HG02840 (cell line): Measurements from ENCODE around the gene MYL2.
"Not testable (repeated sequence)": the region's sequence is repeated elsewhere in the genome, so short reads cannot be mapped to it uniquely, and the experiment has no call there.

Experiments
- ATAC-seq: cut with Tn5 transposase; IDR thresholded peaks from one replicate; pipeline ENCODE4 v1.9.1; 2021; ENCODE audit warnings: mild to moderate bottlenecking, moderate library complexity, moderate number of reproducible peaks; ENCODE audit not compliant: unreplicated experiment, low FRiP score

MYL2 gene, protein sequence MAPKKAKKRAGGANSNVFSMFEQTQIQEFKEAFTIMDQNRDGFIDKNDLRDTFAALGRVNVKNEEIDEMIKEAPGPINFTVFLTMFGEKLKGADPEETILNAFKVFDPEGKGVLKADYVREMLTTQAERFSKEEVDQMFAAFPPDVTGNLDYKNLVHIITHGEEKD

DNA sequence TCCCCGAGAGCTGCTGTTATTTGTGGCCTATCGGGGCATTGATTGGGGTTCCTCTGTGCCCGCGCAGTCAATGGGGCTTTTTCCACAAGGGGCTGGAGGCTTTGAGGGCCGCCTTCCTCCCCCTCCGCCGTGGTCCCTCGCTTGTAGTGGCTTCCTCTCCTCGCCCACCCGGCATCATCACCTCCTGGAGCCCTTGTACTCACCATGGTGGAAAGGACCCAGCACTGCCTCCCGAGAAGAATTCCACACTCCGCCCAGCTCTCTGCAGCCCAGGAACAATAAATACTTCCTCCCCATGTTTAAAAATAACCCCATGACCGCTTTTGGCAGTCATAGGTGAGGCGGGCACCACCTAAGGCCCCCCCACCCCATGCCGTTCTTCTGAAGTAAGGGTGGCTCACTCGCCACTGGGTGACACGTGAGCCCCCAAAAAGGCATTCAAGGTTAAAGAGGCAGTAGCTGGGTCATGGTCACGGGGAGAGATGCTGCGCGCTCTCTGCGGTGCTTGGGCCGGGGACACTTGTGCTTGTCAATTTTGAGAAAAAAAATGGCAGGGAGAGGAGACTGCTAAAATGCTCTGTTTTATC lies at the start of gene MYL2:
MYL2 (minus strand) TSS at position 256 of the 587 bp plus-strand sequence; CDS start at position 206, 50 bp downstream.
- ATAC-seq: no peak

DNA sequence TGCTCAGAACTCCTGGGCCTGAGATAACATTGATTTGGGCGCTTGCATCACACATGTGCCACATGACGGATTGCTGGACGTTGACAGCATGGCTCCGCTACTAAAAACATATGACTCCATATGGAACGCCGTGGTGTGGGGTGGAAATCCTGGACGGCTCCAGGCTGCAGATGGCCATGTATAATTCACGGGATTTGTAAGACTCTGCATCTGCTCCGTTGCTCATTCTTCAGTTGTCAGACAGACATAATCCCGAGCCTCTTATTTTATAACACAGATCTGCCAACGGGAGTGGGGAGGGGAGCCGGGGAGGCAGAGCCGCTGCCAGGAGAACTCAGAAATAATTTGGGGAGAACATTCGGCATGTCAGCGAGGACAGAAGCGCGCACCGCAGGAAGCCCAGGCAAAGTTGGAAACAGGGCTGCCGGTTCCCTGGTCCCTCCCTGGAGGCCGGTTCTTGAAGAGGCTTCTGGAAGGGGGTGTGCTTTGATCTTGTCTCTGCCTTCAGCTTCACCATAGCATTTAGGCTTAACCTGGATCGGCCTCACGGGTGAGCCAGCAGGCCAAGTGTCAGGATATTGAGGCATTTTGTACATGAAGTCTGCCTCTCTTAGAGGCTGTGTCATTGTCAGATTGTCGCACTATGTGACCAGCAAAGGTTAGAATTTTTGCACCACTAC lies 45.8 kb upstream of the MYL2 start:
- no peak for ATAC-seq

DNA sequence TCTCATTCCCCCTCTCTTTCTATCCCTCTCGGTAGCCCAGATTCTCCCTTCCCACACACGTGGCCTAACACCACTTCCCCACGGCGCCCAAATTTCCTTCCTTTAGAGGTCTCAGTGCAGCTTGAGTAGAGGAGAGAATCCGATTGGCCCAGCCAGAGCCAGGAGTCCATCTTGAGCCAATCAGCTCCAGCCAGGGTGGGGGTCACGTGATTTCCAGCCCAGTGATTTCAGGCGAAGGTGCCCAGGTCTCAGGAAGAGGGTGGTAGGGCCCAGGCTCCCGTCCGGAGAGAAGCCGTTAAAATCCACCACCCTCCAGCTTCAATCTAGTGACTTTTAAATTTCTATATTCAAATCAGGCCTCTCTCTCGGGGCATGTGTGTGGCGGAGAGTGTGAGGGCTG lies 45.2 kb upstream of the MYL2 start:
- ATAC-seq: no peak

DNA sequence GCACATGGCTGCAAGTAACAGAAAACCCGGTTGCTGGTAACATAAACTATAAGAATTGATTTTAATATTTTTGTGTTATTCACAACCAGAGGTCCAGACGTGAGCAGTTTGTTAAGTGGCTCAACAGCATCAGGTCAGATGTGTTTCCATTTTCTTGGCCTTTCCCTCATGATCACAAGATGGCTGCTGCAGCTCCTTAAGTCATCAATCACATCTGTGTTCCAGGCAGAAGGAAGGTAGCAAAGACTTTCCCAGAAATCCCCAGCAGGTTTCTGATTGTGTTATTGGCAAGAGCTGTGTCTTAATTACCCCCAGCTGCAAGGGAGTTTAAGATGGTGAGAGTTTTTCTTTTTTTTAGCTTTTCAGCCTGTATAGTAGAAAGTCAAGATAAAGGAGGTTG lies 40.4 kb upstream of the MYL2 start:
- no peak for ATAC-seq

DNA sequence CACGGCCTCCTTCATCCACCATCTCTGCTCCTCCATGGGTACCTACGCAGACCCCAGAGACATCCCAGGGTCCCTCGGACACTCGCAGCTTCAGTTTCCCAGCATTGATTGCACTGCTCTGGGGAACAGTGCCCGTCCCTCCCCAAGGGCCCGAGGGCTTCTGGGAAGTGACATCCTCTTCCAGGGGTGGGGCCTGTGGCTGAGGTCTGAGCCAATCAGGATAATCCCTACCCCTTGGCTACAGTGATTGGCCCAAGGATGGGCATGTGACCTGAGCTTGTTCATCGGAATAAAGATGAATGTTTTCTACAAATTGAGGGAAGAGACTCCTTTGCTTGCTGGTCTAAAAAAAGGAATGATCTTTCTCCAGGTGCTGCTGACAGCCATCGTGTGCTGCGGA lies 37.3 kb upstream of the MYL2 start:
- ATAC-seq: no peak

DNA sequence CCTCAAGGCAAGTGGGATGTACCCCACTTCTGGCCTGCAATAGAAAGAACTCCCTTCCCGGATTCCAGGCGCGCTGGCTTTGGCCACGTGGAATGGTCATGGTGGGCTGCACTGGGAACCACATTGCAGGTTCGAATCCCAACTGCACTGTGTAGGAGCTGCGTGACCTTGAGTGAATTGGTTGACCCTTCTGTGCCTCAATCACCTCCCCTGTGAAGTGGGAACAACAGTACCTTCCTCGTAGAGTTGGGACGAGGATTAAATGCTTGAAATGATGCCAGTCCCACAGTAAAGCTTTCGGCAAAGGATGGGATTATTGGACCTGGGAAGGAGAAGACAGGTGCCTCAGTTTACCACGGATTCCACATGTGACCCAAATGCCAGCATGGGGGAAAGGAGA lies 36.8 kb upstream of the MYL2 start:
- ATAC-seq: no peak

DNA sequence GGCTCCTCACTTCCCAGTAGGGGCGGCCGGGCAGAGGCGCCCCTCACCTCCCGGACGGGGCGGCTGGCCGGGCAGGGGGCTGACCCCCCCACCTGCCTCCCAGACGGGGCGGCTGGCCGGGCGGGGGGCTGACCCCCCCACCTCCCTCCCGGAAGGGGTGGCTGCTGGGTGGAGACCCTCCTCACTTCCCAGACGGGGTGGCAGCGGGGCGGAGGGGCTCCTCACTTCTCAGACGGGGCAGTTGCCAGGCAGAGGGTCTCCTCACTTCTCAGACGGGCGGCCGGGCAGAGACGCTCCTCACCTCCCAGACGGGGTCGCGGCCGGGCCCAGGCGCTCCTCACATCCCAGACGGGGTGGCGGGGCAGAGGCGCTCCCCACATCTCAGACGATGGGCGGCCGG lies 30.5 kb upstream of the MYL2 start:
- not testable (repeated sequence) for ATAC-seq

DNA sequence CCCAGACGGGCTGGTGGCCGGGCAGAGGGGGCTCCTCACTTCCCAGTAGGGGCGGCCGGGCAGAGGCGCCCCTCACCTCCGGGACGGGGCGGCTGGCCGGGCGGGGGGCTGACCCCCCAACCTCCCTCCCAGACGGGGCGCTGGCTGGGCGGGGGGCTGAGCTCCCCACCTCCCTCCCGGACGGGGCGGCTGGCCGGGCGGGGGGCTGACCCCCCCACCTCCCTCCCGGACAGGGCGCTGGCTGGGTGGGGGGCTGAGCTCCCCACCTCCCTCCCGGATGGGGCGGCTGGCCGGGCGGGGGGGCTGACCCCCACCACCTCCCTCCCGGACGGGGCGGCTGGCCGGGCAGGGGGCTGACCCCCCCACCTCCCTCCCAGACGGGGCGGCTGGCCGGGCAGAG lies 30.1 kb upstream of the MYL2 start:
- not testable (repeated sequence) for ATAC-seq

DNA sequence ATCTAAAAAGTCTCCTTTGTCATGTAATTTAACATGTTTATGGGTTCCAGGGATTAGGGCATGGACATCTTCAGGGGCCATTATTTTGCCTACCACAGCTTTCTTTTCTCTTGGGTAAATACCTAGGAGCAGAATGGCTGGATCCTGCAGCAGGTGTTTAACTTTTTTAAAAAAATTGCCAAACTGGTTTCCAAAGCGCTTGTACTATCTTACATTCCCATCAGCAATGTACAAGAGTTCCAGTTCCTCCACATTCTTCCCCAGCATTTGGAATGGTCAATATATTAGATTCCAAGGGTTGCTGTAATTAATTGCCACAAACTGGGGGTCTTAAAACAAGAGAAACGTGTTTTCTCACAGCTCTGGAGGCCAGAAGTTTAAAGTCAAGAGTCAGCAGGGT lies 27.7 kb upstream of the MYL2 start:
- ATAC-seq: no peak

DNA sequence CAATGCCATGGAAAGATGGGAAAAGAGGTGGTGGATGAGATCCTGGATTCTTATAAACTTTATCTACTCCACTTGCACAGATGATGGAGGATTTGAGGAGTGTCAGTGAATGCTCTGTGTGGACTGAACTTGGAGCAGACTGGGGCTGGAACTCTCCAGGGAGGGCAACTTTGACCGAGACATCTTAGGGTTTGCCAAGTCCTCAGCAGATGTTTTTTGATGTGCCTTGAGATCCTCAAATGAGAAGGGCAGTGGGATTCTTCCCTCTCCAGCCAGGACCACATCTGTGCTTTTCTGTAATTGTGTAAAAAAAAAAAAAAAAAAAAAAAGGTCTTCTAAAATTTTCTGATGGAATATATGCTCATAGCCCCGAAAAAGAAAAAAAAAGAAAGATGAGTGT lies 23.0 kb upstream of the MYL2 start:
- no peak for ATAC-seq

DNA sequence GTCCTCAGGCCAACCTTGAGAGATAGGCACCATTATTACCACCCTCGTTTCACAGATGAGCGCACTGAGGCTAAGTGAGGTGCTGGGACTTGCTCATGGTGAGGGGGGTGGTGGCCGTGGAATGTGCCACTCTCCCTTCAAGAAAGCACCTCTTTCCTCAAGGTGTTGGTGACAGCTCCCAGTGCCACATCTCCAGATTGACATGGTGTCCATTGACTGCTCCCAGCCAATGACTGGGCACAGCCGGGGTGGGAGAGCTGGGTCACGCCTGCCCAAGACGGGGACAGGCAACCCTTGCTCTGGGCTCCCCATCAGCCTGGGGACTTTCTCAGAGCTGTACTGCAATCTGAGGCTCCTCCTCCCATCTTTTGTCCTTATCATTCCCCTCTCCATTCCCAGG lies 21.0 kb upstream of the MYL2 start:
- ATAC-seq: no peak

DNA sequence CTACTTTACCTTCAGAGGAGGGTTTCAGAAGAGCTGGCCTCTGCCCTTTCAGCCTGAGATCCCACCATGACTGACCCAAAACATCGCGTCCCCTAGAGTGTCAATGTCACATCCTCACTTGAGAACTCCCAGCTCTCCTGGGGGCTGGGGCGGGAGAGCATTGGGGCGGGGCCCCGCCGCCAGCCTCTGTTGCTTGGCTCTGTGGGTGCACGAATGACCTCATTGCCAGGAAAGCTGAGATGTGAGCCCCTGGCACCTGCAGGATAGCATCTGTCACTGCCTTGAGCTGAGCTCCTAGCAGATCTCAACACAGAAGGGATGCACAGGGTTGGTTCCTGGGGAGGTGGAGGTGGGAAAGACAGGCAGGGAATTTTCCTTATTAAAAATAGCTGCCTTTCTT lies 20.6 kb upstream of the MYL2 start:
- ATAC-seq: no peak

DNA sequence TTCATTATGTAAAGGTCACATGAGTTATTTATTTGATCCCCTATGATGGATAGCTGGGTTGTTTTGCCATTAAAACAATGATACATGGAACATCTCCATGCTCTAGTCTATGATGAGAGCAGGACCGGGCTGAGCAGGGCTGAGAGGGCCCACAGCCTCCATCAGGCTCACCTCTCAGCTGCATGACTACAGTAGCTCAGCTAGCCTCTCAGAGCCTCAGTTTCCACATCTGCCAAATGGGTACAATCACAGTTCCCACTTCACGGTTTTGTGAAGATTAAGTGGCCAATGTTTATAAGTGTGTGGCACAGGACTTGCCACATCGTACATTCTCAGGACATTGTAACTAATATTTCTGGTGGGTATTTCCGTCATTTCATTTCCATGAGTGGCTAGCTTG lies 19.9 kb upstream of the MYL2 start:
- ATAC-seq: no peak

DNA sequence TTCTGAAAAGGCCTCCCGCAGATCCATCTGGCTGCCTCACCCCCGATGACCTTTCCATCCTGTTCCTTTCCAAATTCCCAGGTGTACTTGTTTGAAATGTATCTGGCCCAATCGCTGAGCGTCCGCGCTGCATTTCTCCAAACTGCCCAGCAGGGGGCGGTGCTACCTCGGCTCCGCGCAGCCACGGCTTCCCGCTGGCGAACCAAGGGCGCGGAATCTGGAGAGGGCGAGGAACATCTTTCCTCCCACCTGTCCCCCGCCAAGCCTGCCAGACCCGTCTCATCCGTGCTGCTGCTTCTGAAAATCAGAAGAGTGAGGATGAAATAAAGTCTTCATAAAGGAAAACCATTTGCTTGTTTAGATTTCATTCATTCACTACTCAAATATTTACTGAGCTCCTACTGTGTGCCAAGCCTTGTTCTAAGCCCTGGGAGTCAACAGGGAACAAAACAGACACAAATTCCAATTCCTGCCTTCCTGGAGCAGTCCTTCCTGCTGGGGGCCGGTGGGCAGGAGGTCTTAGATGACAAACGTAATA lies 16.8 kb upstream of the MYL2 start:
- no peak for ATAC-seq

DNA sequence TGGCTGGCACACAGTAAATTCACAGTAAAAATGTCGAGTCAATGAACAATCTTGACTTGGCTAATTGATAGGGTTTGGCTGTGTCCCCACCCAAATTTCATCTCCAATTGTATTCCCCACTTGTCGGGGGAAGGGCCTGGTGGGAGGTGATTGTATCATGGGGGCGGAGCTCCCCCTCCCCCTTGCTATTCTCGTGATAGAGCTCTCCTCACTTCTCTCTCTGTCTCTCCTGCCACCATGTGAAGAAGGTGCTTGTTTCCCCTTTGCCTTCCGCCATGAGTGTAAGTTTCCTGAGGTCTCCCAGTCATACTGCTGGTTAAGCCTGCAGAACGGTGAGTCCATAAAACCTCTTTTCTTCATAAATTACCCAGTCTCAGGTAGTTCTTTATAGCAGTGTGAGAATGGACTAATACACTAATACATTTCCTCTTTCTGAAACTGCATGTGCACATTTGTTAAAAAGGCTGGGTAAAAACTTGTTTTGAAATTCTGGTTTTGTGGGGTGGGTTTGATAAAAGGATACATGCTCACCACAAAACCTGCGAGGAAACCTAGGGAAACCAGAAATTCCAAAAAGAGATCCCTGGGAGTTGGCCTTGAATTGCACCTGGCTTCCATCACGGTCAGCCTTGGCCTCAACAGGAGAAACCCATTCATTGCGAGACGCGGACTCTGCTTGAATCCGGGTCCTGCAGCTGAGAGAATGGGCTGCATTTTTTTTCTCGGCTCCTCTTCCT lies 16.2 kb upstream of the MYL2 start:
- ATAC-seq: no peak

DNA sequence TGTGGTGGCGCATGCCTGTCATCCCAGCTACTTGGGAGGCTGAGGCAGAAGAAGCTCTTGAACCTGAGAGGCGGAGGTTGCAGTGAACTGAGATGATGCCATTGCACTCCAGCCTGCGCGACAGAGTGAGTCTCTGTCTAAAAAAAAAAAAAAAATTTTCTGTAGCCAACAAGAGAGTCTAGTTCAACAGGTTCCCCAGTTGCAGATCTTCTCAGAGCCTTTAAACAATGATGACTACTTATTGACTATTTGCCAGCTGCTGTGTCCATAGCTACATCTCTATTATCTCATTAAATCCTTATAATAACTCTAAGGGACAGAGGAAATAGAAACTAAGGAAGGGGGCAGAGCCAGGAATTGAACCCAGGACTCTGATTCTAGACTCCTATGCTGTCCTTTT lies 15.2 kb upstream of the MYL2 start:
- no peak for ATAC-seq

DNA sequence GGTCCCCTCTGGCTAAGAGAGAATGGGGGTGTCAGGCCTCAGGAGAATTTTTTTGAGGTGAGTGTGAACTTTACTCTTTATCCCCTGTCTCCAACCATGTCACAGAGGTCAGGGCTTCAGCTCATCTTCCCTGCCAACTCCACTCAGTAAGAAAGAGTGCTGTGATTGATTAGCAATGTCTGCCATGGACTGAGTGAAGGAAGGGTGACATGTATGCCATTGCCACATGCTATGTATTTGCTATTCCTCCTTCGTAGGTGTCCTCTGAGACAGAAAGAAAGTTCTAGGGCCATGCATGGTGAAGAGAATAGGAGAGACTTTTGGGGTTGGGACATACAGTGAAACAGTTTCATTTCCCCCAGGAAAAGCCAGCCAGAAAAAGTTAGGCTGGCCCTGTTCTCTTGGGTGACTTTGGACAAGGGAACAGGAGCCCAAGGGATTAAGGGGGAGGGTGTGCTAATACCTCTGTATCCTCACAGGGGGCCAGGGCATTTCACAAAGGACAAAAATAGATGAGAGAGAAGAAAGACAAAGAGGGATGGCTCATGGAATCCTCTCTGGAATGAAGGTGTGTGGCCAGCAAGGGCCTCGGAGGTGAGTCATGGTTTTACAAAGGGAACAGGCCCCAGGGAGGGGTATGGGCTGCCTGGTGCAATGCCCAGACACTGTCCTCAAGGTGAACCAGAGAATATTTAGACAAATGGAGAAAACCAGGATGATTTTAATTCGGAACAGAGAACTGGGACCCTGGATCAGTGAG lies 13.9 kb upstream of the MYL2 start:
- ATAC-seq: no peak

DNA sequence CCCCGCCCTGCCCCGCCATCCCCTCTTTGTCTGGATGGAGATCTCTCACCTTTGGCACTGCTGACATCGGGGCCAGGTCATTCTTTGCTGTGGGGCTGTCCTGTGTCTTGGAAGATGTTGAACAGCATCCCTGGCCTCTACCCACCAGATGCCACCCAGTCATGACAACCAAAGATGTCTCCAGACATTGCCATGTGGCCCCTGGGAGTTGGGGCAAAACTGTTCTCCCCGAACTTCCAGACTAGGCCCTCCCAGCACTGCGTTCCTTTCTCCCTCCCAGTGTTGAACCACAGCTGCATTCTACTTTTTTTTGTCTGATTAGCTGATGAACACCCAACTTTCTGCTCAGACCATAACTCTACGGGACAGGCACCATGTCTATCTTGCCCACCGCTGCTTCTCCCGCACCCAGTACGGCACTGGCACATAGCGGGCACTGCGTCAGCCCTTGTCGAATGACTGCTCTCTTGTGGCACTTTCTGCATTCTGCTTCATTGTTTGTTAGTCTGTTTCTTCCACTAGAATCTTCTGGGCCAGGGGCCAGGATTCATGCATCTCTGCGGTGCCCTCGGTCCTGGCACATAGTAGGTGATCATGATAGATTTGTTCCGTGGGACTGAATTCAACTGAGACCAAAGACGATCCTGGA lies 13.1 kb upstream of the MYL2 start:
- ATAC-seq: no peak

DNA sequence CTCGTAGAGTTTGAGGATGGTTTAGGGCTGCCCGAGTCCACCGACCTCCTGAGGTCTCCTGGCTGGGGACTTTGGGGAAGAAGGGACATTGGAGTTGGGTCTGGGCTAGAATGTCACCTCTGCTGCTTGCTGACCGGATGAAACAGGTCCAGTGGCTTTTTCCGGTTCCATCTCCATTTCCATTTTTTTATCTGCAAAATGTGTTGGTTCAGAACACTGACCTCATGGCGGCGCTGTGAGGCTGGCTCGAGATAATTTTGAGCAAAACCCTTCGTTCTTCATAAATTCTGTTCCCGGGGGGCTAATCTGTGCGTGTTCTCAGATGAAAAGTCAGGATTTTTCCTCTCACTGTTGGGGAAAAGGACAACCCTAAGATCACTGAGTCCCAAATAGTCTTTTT lies 11.7 kb upstream of the MYL2 start:
- ATAC-seq: no peak

DNA sequence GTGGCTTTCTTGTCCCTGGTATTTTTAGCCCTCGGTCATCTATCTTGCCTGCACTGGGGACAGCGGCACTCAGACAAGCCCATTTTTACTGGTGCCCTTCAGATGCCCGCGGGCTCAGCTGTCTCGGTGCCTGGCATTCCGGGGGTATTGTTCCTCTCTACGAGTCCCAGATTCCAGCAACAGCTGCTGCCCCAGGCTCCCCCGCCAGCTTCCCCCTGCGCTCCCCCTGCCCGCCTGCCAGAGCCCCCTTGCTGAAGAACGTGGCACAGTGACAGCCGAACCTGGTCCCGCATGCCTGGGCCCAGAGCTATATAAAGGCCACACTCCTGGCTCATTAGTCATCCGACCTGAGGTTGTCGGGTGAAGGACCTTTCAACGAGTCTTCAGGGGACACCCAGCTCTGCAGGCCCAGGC lies 10.9 kb upstream of the MYL2 start:
- no peak for ATAC-seq
